ENCODE results near the gene HLA-DOA.

- no peak for TF ChIP-seq CTCF (IDR thresholded peaks at IDR 0.05; ENCODE audit: insufficient read depth, low read length)
- TF ChIP-seq SPI1 (IDR thresholded peaks at IDR 0.05; ENCODE audit: borderline replicate concordance, low read depth): no peak
- TF ChIP-seq POLR2AphosphoS5 (IDR thresholded peaks at IDR 0.05; ENCODE audit: low read depth): no peak
- TF ChIP-seq GABPA (IDR thresholded peaks at IDR 0.05; ENCODE audit: low read depth): no peak
- no peak for TF ChIP-seq REST (IDR thresholded peaks at IDR 0.05; ENCODE audit: insufficient replicate concordance, low read depth)
Measured at GRCh38 chr6:32974016-32974333, 35.4 kb downstream of the HLA-DOA start.

Measured in HL-60 (cell line).